Brain microvascular endothelial cell (primary cell): Measurements from ENCODE around the gene ZNF536.

ENCODE experiments used
- DNase-seq: peaks from one replicate; pipeline ENCODE4 v3.0.0-alpha.2; 2020
- H3K27ac ChIP-seq: fragments of 250-450 bp; sonication (Bioruptor Pico); 2 replicates; pipeline ENCODE4 v1.5.1; 2020; ENCODE audit warnings: mild to moderate bottlenecking, moderate library complexity
- H3K27me3 ChIP-seq: fragments of 250-450 bp; sonication (Bioruptor Pico); replicated peaks from 2 replicates; pipeline ENCODE4 v1.5.1; 2020; ENCODE audit warnings: mild to moderate bottlenecking
- H3K36me3 ChIP-seq: fragments of 250-450 bp; sonication (Bioruptor Pico); replicated peaks from 2 replicates; pipeline ENCODE4 v1.5.1; 2020; ENCODE audit warnings: mild to moderate bottlenecking
- H3K4me3 ChIP-seq: 2 replicates; pipeline ENCODE4 v1.5.1; 2011; ENCODE audit warnings: low read depth, mild to moderate bottlenecking, control low read depth, low read length, moderate library complexity
- in situ Hi-C: cut with HindIII; loops from 2 replicates; pipeline ENCODE4 v1.10.0; 2017; ENCODE audit warnings: low sequenced_read_pairs, low pct_ligation_motif_present
- TF ChIP-seq, protein P1 (sequence below): IDR thresholded peaks from 2 replicates; pipeline ENCODE4 v1.5.1; 2011; ENCODE audit warnings: low read depth, mild to moderate bottlenecking, moderate library complexity, low read length, control low read depth, inconsistent platforms; ENCODE audit errors: missing control alignments

Gene ZNF536

GRCh38 chr19:30338878-30339623, 33.1 kb upstream of the ZNF536 start:
- TF ChIP-seq, protein P1, sequence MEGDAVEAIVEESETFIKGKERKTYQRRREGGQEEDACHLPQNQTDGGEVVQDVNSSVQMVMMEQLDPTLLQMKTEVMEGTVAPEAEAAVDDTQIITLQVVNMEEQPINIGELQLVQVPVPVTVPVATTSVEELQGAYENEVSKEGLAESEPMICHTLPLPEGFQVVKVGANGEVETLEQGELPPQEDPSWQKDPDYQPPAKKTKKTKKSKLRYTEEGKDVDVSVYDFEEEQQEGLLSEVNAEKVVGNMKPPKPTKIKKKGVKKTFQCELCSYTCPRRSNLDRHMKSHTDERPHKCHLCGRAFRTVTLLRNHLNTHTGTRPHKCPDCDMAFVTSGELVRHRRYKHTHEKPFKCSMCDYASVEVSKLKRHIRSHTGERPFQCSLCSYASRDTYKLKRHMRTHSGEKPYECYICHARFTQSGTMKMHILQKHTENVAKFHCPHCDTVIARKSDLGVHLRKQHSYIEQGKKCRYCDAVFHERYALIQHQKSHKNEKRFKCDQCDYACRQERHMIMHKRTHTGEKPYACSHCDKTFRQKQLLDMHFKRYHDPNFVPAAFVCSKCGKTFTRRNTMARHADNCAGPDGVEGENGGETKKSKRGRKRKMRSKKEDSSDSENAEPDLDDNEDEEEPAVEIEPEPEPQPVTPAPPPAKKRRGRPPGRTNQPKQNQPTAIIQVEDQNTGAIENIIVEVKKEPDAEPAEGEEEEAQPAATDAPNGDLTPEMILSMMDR = no peak
- Histone ChIP-seq H3K27ac (no peak overlapping the region), H3K4me3 (no peak overlapping the region), H3K27me3 (no peaks in the 10 kb centered on the region), H3K36me3 (no peaks in the 10 kb centered on the region)
- in situ Hi-C loops = no loop called here
- no peak for DNase-seq

GRCh38 chr19:30339624-30340525, 32.3 kb upstream of the ZNF536 start:
- no peak overlapping the region for H3K27ac ChIP-seq

DNA sequence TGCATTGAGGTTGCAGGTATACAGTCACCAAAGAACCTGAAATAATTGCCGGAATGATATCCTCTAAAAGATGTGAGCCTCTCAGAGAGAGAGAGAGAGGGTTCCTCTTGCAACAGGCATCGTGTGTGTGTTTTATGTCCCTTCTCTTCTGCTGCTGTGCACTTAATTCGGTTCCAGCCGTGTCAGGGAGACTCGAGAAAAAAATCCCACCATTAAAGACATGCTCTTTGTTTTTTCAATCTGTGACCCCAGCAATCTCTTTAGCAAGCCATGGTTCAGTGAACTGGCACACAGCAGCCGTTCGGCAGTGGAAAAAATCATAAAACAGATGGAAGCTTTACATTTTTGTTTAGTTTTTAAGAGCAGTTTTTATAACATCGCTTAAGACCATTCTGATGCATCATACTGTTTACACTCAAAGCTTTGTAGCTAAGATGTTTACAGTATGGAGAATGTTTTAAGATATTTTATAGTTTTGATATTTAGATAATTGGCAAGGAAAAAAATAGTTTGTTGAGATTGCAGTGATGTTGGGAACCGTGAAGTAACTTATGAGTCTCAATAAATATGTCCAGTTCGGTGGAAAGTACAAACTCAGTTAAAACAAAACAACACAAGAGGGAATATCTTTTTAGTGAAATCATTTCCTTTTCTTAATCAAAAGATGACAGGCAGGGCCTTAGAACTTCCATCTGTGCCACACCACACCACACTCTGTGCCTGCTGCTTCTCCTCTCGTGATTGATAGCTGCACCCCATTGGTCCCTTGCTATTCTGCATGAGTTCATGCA, 31.2 kb upstream of the ZNF536 start:
- Histone ChIP-seq H3K27me3 (no peaks in the 10 kb centered on the region), H3K27ac (no peak overlapping the region), H3K36me3 (no peaks in the 10 kb centered on the region), H3K4me3 (no peak overlapping the region)
- TF ChIP-seq, protein P1 = no peak
- in situ Hi-C loops = no loop called here
- no peak for DNase-seq

More at GRCh38 chr19:30339624-30340525, 32.3 kb upstream of the ZNF536 start:
- Histone ChIP-seq H3K36me3 (no peaks in the 10 kb centered on the region), H3K4me3 (no peak overlapping the region), H3K27me3 (no peaks in the 10 kb centered on the region)
- DNase-seq = no peak
- in situ Hi-C loops = no loop called here
- TF ChIP-seq, protein P1 = no peak

DNA sequence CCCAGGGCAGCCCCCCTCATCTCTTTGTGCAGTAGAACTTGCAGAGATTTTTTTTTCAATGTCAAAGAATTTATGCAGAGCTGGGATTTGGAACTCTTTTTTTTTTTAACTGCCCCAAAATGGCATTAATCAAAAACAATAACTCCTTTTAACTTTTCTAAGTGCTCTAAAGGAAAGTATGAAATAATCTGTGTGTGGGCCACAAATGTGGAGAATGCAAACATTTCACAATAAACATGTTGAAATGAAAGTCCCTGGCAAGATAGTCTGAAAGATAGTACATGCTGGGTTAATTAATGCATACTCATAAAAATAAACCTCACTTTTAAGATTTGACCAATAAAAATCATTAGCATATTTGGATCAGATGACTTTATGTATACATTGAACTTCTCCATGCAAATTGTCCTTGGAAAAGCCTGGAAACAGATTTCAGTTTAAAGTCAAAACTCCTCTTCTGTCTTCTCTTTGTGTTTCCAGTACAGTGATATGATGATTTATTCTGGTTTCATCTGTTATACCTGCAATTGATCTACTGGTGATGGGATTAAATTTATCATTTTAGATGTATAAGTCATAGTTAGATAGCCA, 30.5 kb upstream of the ZNF536 start:
- no peak for DNase-seq
- H3K36me3 ChIP-seq = no peaks in the 10 kb centered on the region
- no peaks in the 10 kb centered on the region for H3K27me3 ChIP-seq
- H3K27ac ChIP-seq = no peak overlapping the region
- in situ Hi-C loops = no loop called here
- TF ChIP-seq, protein P1 = no peak
- no peak overlapping the region for H3K4me3 ChIP-seq

GRCh38 chr19:30342901-30343300, 29.3 kb upstream of the ZNF536 start:
- Histone ChIP-seq H3K4me3 (no peak overlapping the region), H3K36me3 (no peaks in the 10 kb centered on the region), H3K27ac (no peak overlapping the region), H3K27me3 (no peaks in the 10 kb centered on the region)
- no peak for DNase-seq
- in situ Hi-C loops = no loop called here
- TF ChIP-seq, protein P1 = no peak
